GM18873 (cell line): Measurements from ENCODE around the gene SLC8A3.

ENCODE experiments used
- ATAC-seq: cut with Tn5 transposase; IDR thresholded peaks from one replicate; pipeline ENCODE4 v1.9.1; 2021; ENCODE audit warnings: mild to moderate bottlenecking, moderate library complexity, moderate number of reproducible peaks; ENCODE audit not compliant: unreplicated experiment, low FRiP score

SLC8A3 gene

GRCh38 chr14:70005281-70005805 lies 183.4 kb downstream of the SLC8A3 start:
- no peak for ATAC-seq

GRCh38 chr14:70004791-70005190 lies 184.0 kb downstream of the SLC8A3 start:
- ATAC-seq: no peak

- no peak for ATAC-seq
Observed at GRCh38 chr14:70002589-70003346, 186.0 kb downstream of the SLC8A3 start.

DNA sequence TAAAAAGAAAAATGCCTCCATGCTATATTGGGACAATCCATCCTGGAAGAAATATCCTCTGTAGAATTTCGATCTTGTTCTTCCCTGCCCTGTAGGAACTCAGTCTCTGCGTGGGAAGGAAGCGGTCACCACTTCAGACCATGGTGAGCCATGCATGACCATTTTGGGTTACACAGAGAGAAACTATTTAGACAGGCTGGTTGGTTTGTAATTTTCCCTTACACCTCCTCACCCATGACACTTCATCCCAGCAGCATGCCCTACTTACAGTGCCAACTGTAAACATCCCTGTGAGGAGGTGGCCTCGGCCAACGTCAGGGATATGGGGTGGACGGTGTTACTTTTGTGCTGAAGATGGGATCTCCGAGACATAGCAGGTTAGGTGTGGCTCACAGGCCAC lies 188.2 kb downstream of the SLC8A3 start:
- ATAC-seq: no peak

- ATAC-seq: no peak
Observed at GRCh38 chr14:69999261-69999674, 189.5 kb downstream of the SLC8A3 start.

GRCh38 chr14:69997849-69998248 lies 190.9 kb downstream of the SLC8A3 start:
- ATAC-seq: no peak

DNA sequence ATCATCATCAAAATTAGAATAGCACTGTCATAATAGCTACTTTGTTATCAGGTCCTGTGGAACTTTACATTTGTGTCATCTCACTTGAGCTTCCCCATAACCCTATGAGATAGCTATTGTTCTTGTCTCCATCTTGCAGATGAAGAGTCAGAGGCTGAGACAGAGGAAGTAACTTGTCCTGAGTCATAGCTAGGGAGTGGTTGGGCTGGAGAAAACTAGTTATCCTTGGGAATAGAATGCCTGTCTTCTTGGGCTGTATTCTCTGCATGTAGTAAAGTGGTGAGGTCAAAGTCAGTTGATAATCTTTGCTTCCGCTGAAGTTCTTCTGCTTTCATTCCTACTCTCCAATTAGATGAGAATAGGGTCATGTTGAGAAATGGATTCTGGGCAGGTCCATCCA lies 192.5 kb downstream of the SLC8A3 start:
- no peak for ATAC-seq
